ENCODE data around the gene SCGB1A1.

The SCGB1A1 gene

DNA sequence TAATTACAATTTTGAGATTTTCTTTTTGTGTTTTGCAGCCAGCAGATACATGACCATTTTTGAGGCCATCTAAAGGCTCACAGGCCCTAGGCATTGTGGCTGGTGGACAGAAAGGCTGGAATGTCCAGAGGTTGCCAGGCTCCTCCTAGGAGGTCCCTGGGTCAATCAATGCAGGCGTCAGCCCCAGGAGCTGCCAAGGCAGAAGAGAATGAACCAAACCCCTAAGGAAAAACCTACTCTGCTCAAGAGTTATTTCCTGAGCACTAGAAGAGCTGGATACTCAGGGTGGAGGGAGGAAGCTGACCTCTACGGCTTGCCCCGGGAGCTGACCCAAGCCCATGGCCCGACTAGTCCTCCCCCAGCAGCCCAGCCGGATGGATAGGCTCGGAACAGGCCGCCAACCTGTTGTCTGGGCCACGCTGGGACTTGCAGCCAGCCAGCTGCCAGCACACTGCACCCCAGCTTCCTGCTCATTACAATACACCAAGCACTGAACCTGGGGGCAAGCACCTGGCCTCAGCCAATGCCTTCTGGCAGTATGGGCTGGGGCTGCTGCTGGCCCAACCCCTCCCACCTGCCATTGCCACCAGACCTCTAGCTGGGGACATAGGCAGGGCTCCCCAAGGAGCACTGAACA is 5.7 kb upstream of the SCGB1A1 start:
- DNase-seq (ENCODE audit: extremely low read depth, low read depth) = no peak
- TF ChIP-seq, protein P1, sequence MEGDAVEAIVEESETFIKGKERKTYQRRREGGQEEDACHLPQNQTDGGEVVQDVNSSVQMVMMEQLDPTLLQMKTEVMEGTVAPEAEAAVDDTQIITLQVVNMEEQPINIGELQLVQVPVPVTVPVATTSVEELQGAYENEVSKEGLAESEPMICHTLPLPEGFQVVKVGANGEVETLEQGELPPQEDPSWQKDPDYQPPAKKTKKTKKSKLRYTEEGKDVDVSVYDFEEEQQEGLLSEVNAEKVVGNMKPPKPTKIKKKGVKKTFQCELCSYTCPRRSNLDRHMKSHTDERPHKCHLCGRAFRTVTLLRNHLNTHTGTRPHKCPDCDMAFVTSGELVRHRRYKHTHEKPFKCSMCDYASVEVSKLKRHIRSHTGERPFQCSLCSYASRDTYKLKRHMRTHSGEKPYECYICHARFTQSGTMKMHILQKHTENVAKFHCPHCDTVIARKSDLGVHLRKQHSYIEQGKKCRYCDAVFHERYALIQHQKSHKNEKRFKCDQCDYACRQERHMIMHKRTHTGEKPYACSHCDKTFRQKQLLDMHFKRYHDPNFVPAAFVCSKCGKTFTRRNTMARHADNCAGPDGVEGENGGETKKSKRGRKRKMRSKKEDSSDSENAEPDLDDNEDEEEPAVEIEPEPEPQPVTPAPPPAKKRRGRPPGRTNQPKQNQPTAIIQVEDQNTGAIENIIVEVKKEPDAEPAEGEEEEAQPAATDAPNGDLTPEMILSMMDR (IDR thresholded peaks at IDR 0.05; ENCODE audit: low read depth, low read length) = no peak

DNA sequence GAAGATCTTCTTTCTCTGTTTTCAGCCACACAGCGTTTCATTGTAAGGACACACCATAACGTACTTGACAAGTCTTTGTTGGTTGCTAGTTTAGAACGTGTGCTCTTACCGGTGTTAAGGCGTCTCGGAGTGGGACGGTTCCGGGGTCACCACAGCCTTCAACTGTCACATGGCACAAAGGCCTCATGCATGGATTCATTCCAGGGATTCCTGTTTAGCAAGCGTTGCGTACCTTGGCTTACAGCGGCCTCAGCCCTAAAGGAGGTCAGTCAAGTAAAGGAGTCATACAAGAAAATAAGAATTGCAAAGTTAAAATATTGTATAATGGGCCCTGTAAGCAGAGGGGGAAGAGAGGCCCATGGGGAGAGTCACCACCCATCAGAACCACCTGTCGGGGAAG is 2.2 kb upstream of the SCGB1A1 start:
- TF ChIP-seq, protein P1 (IDR thresholded peaks at IDR 0.05; ENCODE audit: low read depth, low read length) = no peak

DNA sequence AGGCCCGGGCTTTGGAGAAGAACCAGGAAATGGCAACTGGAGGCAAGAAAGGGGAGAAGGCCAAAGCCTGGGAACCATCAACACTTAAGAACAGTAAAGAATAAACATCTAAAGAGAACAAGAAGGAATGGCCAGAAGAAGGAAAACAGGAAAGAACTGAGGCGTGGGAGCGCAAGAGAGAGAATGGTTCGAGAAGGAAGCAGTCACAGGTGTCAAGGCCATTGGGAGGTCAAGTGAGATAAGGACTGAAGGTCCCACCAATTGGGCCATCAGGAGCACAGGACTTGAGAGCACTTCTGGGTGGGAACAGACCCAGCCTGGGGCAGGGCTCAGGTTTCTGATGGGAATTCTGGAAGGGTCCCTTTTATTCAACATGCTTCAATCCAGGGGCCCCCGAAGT is 697 bp upstream of the SCGB1A1 start:
- DNase-seq (ENCODE audit: extremely low read depth, low read depth) = no peak
- TF ChIP-seq, protein P1 (IDR thresholded peaks at IDR 0.05; ENCODE audit: low read depth, low read length) = no peak

More for the DNA sequence above, 2.2 kb upstream of the SCGB1A1 start:
- DNase-seq (ENCODE audit: extremely low read depth, low read depth) = no peak

DNA sequence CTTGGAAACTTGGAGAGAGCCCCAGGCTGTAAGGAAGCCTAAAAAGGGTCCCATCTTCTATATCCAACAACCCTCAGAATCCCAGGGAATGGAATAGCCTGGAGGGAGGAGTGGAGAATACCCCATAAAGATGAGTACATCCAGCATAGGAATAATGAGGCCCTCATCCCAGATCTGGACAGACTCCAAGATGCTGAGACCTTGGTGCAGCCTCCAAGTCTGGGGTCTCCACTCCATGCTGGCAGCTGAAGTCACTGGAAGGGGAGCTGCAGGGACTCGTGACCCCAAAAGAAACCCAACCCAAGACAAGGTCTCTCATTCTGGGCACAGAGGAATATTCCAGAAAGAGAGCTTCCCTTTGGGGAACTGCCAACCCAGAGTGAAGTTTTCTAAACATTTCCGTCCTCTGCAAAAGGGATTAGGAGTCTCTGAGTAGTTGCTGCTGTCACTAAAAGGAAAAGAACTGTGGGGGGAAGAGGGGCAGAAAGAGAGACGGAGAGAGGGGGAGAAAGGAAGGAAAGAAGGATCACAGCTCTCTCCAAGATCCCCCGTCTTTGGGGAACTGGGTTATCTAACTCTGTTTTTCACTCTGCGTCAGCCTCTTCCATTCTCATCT is 589 bp downstream of the SCGB1A1 start:
- TF ChIP-seq, protein P1 (IDR thresholded peaks at IDR 0.05; ENCODE audit: low read depth, low read length) = no peak
- no peak for DNase-seq (ENCODE audit: extremely low read depth, low read depth)

DNA sequence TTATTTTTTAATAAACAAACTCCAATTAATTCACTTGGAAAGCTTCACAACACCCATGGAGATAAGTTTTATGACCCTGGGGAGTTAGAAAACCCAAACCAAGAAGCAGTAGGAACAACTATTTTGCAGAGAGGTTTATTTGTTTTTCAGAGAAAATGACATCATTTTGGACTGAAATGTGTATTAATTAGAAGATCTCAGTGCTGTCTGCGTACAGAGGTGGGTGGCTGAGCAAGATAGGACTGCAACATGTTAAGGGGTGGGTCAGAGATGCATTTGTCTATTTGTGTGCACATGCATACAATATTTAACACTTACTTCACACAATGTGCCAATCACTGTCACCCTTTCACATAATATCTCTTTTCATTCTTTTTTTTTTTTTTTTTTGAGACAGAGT is 1.1 kb downstream of the SCGB1A1 start:
- TF ChIP-seq, protein P1 (IDR thresholded peaks at IDR 0.05; ENCODE audit: low read depth, low read length) = no peak
- no peak for DNase-seq (ENCODE audit: extremely low read depth, low read depth)

DNA sequence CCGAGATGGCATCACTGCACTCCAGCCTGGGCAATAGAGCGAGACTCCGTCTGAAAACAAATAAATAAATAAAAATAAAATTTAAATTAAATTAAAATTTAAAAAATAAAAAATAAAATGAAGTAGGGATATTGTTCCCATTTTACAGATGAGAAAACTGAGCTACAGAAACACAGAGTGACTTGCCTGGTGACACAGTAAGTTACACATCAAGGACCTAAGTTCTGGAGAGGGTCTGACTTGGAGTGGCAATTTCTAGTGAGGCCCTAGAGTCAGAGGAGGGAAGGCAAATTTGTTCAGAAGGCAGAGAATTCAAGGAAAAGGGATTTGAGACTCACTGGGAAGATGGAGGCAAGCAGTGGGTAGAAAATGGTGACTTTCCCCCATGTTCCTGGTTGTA is 2.0 kb downstream of the SCGB1A1 start:
- TF ChIP-seq, protein P1 (IDR thresholded peaks at IDR 0.05; ENCODE audit: low read depth, low read length) = no peak
- no peak for DNase-seq (ENCODE audit: extremely low read depth, low read depth)

DNA sequence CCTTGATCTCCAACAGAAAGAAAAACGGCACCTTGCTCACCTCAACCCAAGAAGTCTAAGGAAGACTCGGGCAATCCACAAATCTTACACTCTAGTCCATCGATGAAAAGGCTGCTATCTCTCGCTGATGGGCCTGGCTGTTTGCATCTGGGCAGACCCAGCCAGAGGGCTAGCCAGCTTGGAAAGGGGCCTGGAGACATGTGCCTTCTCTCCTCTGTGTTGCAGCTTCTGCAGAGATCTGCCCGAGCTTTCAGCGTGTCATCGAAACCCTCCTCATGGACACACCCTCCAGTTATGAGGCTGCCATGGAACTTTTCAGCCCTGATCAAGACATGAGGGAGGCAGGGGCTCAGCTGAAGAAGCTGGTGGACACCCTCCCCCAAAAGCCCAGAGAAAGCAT is 3.2 kb downstream of the SCGB1A1 start:
- DNase-seq (ENCODE audit: extremely low read depth, low read depth) = no peak
- TF ChIP-seq, protein P1 (IDR thresholded peaks at IDR 0.05; ENCODE audit: low read depth, low read length) = no peak

Measured in AG09319 (cell line).